ENCODE results near the gene BMP2K. TPM values are rescaled to one million over a fixed set of nuclear protein-coding genes. Genes with fewer than 3 reads are reported as not detected.

The BMP2K gene
- total and polyA plus RNA-seq, 2 experiments from 2014 or later: 8.2 to 32.5 TPM

DNA sequence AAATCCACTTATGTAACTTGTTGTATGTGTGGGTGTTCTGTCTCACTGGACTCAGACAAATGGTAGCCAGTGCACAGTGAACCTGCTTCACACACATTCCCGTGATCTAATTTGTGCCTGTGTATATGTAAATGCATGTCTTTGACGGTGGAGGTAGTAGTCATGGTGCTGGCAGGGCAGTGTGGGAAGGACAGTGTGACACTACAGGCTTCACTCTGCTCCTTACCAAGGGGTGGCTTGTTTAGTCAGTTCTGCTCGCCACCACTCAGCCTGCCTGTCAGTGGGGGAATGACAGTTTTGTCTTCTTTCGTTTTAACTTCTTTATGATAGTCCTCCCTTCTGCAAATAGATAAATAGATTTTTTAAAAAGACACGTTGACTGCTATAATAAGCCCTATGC lies 180.8 kb downstream of the BMP2K start:
- H3K27me3 ChIP-seq (ENCODE audit: insufficient read depth): no peaks in the 10 kb centered on the region

More for the DNA sequence above, 180.8 kb downstream of the BMP2K start:
- H3K27ac Mint-ChIP-seq: no peak overlapping the region
- H3K27ac ChIP-seq (ENCODE audit: low read depth): no peak overlapping the region
- no peak overlapping the region for H3K4me2 ChIP-seq
- no peaks in the 10 kb centered on the region for H3K4me1 Mint-ChIP-seq
- no peaks in the 10 kb centered on the region; the same call in 2 of the 3 replicates for H3K9me3 Mint-ChIP-seq
- no peaks in the 10 kb centered on the region for H3F3A ChIP-seq (replicated peaks; ENCODE audit: low read depth)
- peak; percentile 52 for ATAC-seq
- no peaks in the 10 kb centered on the region for H3K79me2 ChIP-seq (replicated peaks; ENCODE audit: insufficient read depth)
- H4K20me1 ChIP-seq (replicated peaks; ENCODE audit: insufficient read depth): no peaks in the 10 kb centered on the region
- no peaks in the 10 kb centered on the region for H3K36me3 ChIP-seq (ENCODE audit: insufficient read depth)
- no peaks in the 10 kb centered on the region for H3K36me3 Mint-ChIP-seq (ENCODE audit: low read depth)
- peak; percentile 7 for DNase-seq (ENCODE audit: low spot score)
- no peaks in the 10 kb centered on the region for H3K4me1 ChIP-seq (ENCODE audit: insufficient read depth)
- TF ChIP-seq, protein P1, sequence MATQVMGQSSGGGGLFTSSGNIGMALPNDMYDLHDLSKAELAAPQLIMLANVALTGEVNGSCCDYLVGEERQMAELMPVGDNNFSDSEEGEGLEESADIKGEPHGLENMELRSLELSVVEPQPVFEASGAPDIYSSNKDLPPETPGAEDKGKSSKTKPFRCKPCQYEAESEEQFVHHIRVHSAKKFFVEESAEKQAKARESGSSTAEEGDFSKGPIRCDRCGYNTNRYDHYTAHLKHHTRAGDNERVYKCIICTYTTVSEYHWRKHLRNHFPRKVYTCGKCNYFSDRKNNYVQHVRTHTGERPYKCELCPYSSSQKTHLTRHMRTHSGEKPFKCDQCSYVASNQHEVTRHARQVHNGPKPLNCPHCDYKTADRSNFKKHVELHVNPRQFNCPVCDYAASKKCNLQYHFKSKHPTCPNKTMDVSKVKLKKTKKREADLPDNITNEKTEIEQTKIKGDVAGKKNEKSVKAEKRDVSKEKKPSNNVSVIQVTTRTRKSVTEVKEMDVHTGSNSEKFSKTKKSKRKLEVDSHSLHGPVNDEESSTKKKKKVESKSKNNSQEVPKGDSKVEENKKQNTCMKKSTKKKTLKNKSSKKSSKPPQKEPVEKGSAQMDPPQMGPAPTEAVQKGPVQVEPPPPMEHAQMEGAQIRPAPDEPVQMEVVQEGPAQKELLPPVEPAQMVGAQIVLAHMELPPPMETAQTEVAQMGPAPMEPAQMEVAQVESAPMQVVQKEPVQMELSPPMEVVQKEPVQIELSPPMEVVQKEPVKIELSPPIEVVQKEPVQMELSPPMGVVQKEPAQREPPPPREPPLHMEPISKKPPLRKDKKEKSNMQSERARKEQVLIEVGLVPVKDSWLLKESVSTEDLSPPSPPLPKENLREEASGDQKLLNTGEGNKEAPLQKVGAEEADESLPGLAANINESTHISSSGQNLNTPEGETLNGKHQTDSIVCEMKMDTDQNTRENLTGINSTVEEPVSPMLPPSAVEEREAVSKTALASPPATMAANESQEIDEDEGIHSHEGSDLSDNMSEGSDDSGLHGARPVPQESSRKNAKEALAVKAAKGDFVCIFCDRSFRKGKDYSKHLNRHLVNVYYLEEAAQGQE (IDR thresholded peaks at IDR 0.05; ENCODE audit: unreplicated experiment): no peak
- TF ChIP-seq STAT1 (IDR thresholded peaks at IDR 0.05; ENCODE audit: unreplicated experiment) (no peak), EZH2phosphoT487 (IDR thresholded peaks at IDR 0.05; ENCODE audit: unreplicated experiment) (no peak), NANOG (IDR thresholded peaks at IDR 0.05; ENCODE audit: borderline replicate concordance) (no peak), JUNB (IDR thresholded peaks at IDR 0.05; ENCODE audit: unreplicated experiment) (no peak), ZNF331 (CRISPR knock-in tag; IDR thresholded peaks at IDR 0.05; ENCODE audit: low read depth) (no peak)
- TF ChIP-seq, protein P2, sequence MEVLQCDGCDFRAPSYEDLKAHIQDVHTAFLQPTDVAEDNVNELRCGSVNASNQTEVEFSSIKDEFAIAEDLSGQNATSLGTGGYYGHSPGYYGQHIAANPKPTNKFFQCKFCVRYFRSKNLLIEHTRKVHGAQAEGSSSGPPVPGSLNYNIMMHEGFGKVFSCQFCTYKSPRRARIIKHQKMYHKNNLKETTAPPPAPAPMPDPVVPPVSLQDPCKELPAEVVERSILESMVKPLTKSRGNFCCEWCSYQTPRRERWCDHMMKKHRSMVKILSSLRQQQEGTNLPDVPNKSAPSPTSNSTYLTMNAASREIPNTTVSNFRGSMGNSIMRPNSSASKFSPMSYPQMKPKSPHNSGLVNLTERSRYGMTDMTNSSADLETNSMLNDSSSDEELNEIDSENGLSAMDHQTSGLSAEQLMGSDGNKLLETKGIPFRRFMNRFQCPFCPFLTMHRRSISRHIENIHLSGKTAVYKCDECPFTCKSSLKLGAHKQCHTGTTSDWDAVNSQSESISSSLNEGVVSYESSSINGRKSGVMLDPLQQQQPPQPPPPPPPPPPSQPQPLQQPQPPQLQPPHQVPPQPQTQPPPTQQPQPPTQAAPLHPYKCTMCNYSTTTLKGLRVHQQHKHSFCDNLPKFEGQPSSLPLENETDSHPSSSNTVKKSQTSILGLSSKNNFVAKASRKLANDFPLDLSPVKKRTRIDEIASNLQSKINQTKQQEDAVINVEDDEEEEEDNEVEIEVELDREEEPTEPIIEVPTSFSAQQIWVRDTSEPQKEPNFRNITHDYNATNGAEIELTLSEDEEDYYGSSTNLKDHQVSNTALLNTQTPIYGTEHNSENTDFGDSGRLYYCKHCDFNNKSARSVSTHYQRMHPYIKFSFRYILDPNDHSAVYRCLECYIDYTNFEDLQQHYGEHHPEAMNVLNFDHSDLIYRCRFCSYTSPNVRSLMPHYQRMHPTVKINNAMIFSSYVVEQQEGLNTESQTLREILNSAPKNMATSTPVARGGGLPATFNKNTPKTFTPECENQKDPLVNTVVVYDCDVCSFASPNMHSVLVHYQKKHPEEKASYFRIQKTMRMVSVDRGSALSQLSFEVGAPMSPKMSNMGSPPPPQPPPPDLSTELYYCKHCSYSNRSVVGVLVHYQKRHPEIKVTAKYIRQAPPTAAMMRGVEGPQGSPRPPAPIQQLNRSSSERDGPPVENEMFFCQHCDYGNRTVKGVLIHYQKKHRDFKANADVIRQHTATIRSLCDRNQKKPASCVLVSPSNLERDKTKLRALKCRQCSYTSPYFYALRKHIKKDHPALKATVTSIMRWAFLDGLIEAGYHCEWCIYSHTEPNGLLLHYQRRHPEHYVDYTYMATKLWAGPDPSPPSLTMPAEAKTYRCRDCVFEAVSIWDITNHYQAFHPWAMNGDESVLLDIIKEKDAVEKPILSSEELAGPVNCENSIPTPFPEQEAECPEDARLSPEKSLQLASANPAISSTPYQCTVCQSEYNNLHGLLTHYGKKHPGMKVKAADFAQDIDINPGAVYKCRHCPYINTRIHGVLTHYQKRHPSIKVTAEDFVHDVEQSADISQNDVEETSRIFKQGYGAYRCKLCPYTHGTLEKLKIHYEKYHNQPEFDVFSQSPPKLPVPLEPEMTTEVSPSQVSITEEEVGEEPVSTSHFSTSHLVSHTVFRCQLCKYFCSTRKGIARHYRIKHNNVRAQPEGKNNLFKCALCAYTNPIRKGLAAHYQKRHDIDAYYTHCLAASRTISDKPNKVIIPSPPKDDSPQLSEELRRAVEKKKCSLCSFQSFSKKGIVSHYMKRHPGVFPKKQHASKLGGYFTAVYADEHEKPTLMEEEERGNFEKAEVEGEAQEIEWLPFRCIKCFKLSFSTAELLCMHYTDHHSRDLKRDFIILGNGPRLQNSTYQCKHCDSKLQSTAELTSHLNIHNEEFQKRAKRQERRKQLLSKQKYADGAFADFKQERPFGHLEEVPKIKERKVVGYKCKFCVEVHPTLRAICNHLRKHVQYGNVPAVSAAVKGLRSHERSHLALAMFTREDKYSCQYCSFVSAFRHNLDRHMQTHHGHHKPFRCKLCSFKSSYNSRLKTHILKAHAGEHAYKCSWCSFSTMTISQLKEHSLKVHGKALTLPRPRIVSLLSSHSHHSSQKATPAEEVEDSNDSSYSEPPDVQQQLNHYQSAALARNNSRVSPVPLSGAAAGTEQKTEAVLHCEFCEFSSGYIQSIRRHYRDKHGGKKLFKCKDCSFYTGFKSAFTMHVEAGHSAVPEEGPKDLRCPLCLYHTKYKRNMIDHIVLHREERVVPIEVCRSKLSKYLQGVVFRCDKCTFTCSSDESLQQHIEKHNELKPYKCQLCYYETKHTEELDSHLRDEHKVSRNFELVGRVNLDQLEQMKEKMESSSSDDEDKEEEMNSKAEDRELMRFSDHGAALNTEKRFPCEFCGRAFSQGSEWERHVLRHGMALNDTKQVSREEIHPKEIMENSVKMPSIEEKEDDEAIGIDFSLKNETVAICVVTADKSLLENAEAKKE (CRISPR knock-in tag; IDR thresholded peaks at IDR 0.05): no peak
- no peaks in the 10 kb centered on the region for H3K27me3 Mint-ChIP-seq (ENCODE audit: insufficient read depth, low read depth, poor library complexity)
- no peak overlapping the region for H3K4me3 Mint-ChIP-seq
- no peak overlapping the region for H3K4me3 ChIP-seq
- no peaks in the 10 kb centered on the region; the same call in 1 of the 2 replicates for H3K9me2 ChIP-seq (ENCODE audit: insufficient read depth)
- H2AFZ ChIP-seq: no peak overlapping the region

Measured in GM23338 (cell line).